RWPE2 (cell line): ENCODE measurements around the gene UNC93B1.
A peak's percentile ranks its signal among the peaks of the same experiment; 100 is the strongest.

Source experiments
- ATAC-seq: fragments of 200-7000 bp; cut with Tn5 transposase; 3 replicates; pipeline ENCODE4 v1.9.1; 2021; ENCODE audit warnings: low read depth
- DNase-seq: peaks from one replicate; pipeline ENCODE4 v3.0.0-alpha.2; 2020; ENCODE audit warnings: low spot score
- H3K27ac ChIP-seq: fragments of 450-650 bp; 2 replicates; pipeline ENCODE4 v1.5.1; 2017; ENCODE audit warnings: mild to moderate bottlenecking; ENCODE audit not compliant: poor library complexity, severe bottlenecking
- H3K27me3 ChIP-seq: fragments of 250-450 bp; sonication (Bioruptor Pico); 2 replicates; pipeline ENCODE4 v1.5.1; 2021; ENCODE audit warnings: mild to moderate bottlenecking, moderate library complexity; ENCODE audit not compliant: insufficient read depth, poor library complexity, severe bottlenecking
- H3K36me3 ChIP-seq: fragments of 250-450 bp; sonication (Bioruptor Pico); 2 replicates; pipeline ENCODE4 v1.5.1; 2020; ENCODE audit warnings: low read depth, mild to moderate bottlenecking, moderate library complexity
- H3K4me1 ChIP-seq: fragments of 250-450 bp; sonication (Bioruptor Pico); 2 replicates; pipeline ENCODE4 v1.5.1; 2021; ENCODE audit warnings: mild to moderate bottlenecking, moderate library complexity; ENCODE audit not compliant: insufficient read depth, poor library complexity, severe bottlenecking
- H3K4me3 ChIP-seq: fragments of 250-450 bp; sonication (Bioruptor Pico); 2 replicates; pipeline ENCODE4 v1.5.1; 2021; ENCODE audit warnings: mild to moderate bottlenecking, moderate library complexity; ENCODE audit not compliant: severe bottlenecking
- H3K9me3 ChIP-seq: fragments of 250-450 bp; sonication (Bioruptor Pico); 2 replicates; pipeline ENCODE4 v1.5.1; 2021; ENCODE audit warnings: mild to moderate bottlenecking, moderate library complexity; ENCODE audit not compliant: severe bottlenecking
- CTCF ChIP-seq: fragments of 450-650 bp; IDR thresholded peaks from one replicate; pipeline ENCODE4 v1.5.1; 2017; ENCODE audit warnings: mild to moderate bottlenecking, moderate library complexity; ENCODE audit not compliant: poor library complexity, severe bottlenecking

Gene UNC93B1

GRCh38 chr11:68032997-68033707 is 29.3 kb upstream of the UNC93B1 start:
- peaks cover 20% of the 10 kb centered on the region for H3K4me1 ChIP-seq
- H3K9me3 ChIP-seq, result no peaks in the 10 kb centered on the region
- no peak for TF ChIP-seq CTCF
- DNase-seq, result no peak
- no peaks in the 10 kb centered on the region for H3K27me3 ChIP-seq
- H3K4me3 ChIP-seq, result no peak overlapping the region
- no peak overlapping the region for H3K27ac ChIP-seq
- ATAC-seq, result no peak
- peaks cover 24% of the 10 kb centered on the region for H3K36me3 ChIP-seq

GRCh38 chr11:68032003-68032402 is 28.1 kb upstream of the UNC93B1 start:
- Histone ChIP-seq H3K36me3 (peaks cover 31% of the 10 kb centered on the region), H3K4me1 (peaks cover 26% of the 10 kb centered on the region), H3K27ac (peak overlapping the region; percentile 76), H3K9me3 (no peaks in the 10 kb centered on the region), H3K27me3 (no peaks in the 10 kb centered on the region), H3K4me3 (no peak overlapping the region)
- ATAC-seq, result no peak
- no peak for TF ChIP-seq CTCF
- DNase-seq, result no peak

- Histone ChIP-seq H3K36me3 (peaks cover 31% of the 10 kb centered on the region), H3K27me3 (no peaks in the 10 kb centered on the region), H3K4me3 (peak overlapping the region; percentile 99), H3K9me3 (no peaks in the 10 kb centered on the region), H3K27ac (peak overlapping the region; percentile 76), H3K4me1 (peaks cover 26% of the 10 kb centered on the region)
- TF ChIP-seq CTCF, result no peak
- no peak for DNase-seq
- ATAC-seq, result no peak
Measured at GRCh38 chr11:68031144-68031464, 27.2 kb upstream of the UNC93B1 start.

- Histone ChIP-seq H3K36me3 (peaks cover 33% of the 10 kb centered on the region), H3K4me3 (peak within 1 kb of the TSS; percentile 99), H3K9me3 (no peaks in the 10 kb centered on the region), H3K4me1 (peaks cover 26% of the 10 kb centered on the region), H3K27me3 (no peaks in the 10 kb centered on the region), H3K27ac (peak within 1 kb of the TSS; percentile 76)
- DNase-seq (peak; percentile 96), ATAC-seq (peak; percentile 91)
- no peak for TF ChIP-seq CTCF
Measured at GRCh38 chr11:68030318-68031143, 26.6 kb upstream of the UNC93B1 start, which contains the start of gene NDUFS8. Gene NDUFS8, plus strand, starts transcription at chr11:68030681. Its CDS starts 1,471 bp downstream, at chr11:68032152.
